DMS53 (cell line): ENCODE measurements around the gene PNLIPRP3.
A peak's percentile ranks its signal among the peaks of the same experiment; 100 is the strongest.

Experiments
- DNase-seq: peaks from one replicate; lab custom pipeline; 2025; lab: John Stamatoyannopoulos, UW

PNLIPRP3 gene

DNA sequence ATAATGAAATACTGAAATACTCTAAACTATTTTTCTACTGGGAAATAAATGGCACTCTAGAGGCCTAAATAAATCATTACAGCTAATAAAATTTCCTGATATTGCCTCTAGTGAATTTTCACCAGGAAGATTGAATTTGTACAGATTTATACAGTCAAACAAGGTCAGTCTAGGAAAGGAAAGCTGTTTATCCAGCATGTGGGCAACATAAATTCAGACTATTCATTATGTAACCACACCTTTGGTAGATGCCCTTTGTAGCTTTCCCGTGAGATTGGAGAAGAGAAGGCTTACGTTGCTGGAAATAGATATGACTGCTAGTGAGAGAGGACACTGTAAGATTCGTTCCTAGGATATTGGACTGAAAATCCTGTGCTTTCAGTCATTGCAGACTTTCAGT is 82.9 kb downstream of the PNLIPRP3 start:
- DNase-seq = no peak

- DNase-seq = peak; percentile 14
Measured at GRCh38 chr10:116511365-116511764, 83.7 kb downstream of the PNLIPRP3 start.

DNA sequence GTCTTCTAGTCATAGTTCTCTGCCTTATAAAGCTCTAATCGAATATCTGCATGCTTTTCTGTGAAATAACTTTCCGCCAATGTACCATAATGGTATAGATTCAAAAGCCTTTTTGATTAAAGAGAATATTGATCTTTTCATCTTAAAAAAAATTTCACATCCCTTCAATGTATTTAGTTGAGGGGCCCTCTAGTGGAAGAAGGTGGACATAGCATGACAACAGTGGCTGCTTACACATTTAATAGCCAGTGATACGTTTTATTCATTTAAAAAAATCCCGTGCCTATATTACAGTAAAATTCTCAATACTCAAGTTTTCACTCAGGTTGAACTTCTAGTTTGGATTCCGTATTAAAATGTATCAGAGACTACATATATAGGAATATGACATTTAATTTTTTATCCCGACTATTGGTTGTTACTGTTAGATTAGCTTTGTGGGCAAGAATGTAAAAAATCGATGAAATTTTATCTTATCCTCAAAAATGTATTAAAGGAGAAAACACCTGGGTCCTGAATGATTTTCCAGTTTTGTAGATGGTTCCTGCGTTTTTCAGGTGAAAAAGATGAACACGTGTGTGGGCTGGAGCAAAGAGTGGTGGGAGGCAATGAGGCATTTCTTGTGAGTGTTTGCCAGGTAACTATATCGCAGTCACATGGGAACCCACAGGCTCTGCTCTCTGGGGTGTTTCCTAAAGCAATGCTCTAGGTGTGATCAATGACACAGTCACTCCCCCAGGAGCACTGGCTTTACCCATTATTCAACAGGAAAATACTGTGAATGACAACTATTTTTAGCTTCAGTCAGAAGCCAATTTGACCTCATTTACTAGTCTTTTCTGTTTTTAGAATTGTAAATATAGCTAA is 94.0 kb downstream of the PNLIPRP3 start:
- DNase-seq = peak; percentile 69

GRCh38 chr10:116522803-116523381 is 95.2 kb downstream of the PNLIPRP3 start:
- DNase-seq = no peak

DNA sequence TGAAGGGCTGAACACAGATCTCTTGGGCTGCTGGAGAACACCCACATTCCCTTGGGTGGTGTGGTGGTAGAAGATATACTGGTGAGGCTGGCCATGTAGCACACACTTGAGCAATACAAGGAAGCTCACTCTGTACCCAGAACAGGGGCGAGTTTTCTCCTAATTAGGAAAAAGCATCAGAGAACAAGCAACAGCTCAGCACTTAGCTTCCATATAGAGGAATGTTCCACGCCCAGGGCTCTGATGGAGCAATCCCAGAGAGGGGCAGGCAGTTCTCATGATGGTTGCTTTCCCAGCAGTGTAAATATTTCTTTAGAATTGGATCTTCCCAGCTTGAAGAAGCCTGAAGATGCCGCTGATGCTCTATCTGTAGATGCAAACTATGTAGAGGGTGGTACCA is 97.1 kb downstream of the PNLIPRP3 start:
- no peak for DNase-seq

DNA sequence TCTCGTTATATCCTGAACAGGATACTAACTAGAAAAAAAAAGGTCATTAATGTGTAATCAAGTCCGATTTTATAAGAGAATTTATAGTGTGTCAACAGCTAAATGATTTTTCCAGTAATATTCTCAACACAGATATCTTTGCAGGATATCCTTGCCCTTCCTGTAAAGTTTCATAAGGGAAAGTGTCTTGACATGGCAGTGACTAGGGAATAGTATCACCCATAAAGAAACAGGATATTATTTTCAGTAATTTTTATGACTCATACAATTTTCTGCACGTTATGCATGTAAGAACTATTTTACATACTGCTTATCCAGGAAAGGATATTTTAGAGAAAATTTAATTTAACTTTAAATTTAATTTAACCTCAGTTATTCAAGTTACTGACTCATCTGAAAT is 98.6 kb downstream of the PNLIPRP3 start:
- no peak for DNase-seq
